MG63 (cell line): ENCODE data around the gene OBSCN. TPM values are rescaled to one million over a fixed set of nuclear protein-coding genes. Genes with fewer than 3 reads are reported as not detected.
A peak's percentile ranks its signal among the peaks of the same experiment; 100 is the strongest.

Experiments used
- DNase-seq: peaks from one replicate; pipeline ENCODE4 v3.0.0-alpha.2; 2020
- H3K27me3 ChIP-seq: fragments of 250-450 bp; sonication (Bioruptor Pico); 2 replicates; pipeline ENCODE4 v1.5.1; 2020; ENCODE audit warnings: mild to moderate bottlenecking, moderate library complexity
- H3K36me3 ChIP-seq: fragments of 250-450 bp; sonication (Bioruptor Pico); 2 replicates; pipeline ENCODE4 v1.5.1; 2020; ENCODE audit warnings: mild to moderate bottlenecking, moderate library complexity
- H3K4me3 ChIP-seq: fragments of 250-450 bp; sonication (Bioruptor Pico); 2 replicates; pipeline ENCODE4 v1.5.1; 2020; ENCODE audit warnings: mild to moderate bottlenecking, moderate library complexity
- H3K9me3 ChIP-seq: fragments of 250-450 bp; sonication (Bioruptor Pico); 2 replicates; pipeline ENCODE4 v1.5.1; 2020; ENCODE audit warnings: mild to moderate bottlenecking, moderate library complexity
- total RNA-seq: library from RNA; depleted of rRNA; stranded (reverse); fragments of >200 nt; shearing (Covaris generic); gene quantifications from 2 replicates; pipeline ENCODE4 v1.2.3, GENCODE V29; 2014; ENCODE audit warnings: low replicate concordance

Gene OBSCN
- total RNA-seq, 1 experiment from 2014 or later, result 2.8 TPM

DNA sequence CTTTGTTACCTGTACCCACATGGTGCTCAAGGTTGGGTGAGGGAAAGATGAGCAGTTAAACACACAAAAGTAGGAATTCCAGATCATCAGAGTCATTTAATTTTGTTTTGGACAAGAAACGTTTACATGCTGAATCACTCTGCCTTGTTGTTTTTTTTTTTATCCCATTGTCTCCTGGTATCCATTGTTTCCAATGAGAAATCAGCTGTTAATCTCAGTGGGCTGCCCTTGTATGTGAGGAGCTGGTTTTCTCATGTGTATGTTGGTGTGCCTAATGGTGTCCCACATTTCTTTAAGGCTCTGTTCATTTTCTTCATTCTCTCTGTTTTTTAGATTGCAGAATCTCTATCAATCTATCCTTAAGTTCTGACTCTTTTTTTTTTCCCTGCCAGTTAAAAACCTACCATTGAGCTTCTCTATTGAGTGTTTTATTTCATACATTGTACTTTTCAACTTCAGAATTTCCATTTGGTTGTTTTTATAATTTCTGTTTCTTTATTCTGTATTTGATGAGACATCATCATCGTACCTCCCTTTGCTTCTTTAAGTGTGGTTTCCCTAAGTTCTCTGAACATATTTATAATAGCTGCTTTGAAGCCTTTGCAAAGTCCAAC, 8.8 kb upstream of the OBSCN start:
- peaks cover 7% of the 10 kb centered on the region for H3K36me3 ChIP-seq
- H3K9me3 ChIP-seq, result peaks cover 28% of the 10 kb centered on the region
- no peak overlapping the region for H3K4me3 ChIP-seq
- H3K27me3 ChIP-seq, result no peaks in the 10 kb centered on the region
- no peak for DNase-seq

GRCh38 chr1:228204958-228205357, 2.9 kb upstream of the OBSCN start:
- DNase-seq, result no peak
- H3K9me3 ChIP-seq, result peaks cover 6% of the 10 kb centered on the region
- no peaks in the 10 kb centered on the region; the same call in 1 of the 2 replicates for H3K36me3 ChIP-seq
- H3K4me3 ChIP-seq, result no peak overlapping the region
- no peaks in the 10 kb centered on the region for H3K27me3 ChIP-seq

DNA sequence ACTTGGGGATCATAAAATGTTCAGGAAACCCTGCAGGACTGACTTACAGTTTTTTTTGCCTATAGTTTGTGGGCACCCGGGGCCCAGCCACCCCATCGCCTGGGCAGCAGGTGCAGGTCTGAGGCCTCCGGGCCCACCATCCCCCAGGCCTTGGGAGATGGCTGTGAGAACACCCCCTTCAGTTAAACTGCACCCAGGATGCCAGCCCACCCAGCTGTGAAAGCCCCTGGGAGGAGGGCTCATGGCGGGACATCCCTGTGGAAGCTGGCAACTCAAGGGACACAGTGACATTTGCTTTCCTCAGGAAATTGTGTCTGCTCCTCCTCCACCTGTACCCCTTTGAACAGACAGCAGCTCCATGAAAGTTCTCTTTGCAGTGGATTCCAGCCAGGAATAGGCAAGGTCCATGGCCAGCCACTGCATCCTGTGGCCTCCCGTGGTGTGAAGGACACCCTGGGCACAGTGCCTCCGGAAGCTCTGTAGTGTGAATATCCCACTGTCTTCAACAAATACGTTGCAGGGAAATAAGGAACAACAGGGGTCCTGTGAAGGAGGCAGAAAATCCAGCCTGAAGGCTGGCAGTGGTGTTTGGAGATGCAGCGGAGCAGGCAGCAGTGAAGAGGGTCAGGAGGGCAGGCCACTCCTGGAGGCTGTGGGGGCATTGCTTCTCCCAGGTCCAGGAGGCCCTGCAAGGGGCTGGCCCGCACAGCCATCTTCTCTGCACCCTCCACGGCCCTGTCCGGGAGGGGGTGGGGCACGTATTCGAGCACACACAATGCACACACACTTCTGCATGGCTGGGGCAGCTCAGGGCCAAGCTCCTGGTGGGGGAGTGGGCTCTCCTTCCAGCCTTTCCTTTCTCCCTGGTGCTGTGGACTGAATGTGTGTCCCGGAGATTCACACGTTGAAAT, 2.1 kb upstream of the OBSCN start:
- no peak for DNase-seq
- H3K36me3 ChIP-seq, result no peaks in the 10 kb centered on the region
- no peaks in the 10 kb centered on the region for H3K9me3 ChIP-seq

GRCh38 chr1:228206582-228207351, 1.1 kb upstream of the OBSCN start:
- no peaks in the 10 kb centered on the region for H3K27me3 ChIP-seq
- peak; percentile 68 for DNase-seq
- H3K4me3 ChIP-seq, result no peak overlapping the region
- no peaks in the 10 kb centered on the region for H3K9me3 ChIP-seq
- no peaks in the 10 kb centered on the region for H3K36me3 ChIP-seq

More for the DNA sequence above, 2.1 kb upstream of the OBSCN start:
- H3K4me3 ChIP-seq, result no peak overlapping the region
- H3K27me3 ChIP-seq, result no peaks in the 10 kb centered on the region

DNA sequence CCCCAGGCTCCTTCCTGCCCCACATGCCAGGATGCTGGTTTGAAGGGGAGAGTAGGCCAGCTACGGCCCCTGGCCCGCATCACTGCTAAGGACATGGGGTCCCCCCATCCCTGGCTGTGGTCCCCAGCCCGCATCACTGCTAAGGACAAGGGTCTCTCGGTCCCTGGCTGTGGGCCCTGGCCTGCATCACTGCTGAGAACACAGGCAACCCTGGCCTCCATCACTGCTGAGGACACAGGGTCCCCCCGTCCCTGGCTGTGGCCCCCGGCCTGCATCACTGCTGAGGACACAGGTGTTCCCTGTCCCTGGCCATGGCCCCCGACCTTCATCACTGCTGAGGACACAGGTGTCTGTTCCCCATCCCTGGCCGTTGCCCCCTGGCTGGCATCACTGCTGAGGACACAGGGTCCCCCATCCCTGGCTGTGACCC, 448 bp upstream of the OBSCN start:
- H3K36me3 ChIP-seq, result no peaks in the 10 kb centered on the region
- no peak for DNase-seq
- no peak overlapping the region for H3K4me3 ChIP-seq
- H3K9me3 ChIP-seq, result no peaks in the 10 kb centered on the region
- no peaks in the 10 kb centered on the region for H3K27me3 ChIP-seq

- H3K9me3 ChIP-seq, result no peaks in the 10 kb centered on the region
- H3K27me3 ChIP-seq, result no peaks in the 10 kb centered on the region
- H3K36me3 ChIP-seq, result no peaks in the 10 kb centered on the region
- H3K4me3 ChIP-seq, result no peak overlapping the region
- no peak for DNase-seq
Observed at GRCh38 chr1:228208831-228209551, 1.1 kb downstream of the OBSCN start.

DNA sequence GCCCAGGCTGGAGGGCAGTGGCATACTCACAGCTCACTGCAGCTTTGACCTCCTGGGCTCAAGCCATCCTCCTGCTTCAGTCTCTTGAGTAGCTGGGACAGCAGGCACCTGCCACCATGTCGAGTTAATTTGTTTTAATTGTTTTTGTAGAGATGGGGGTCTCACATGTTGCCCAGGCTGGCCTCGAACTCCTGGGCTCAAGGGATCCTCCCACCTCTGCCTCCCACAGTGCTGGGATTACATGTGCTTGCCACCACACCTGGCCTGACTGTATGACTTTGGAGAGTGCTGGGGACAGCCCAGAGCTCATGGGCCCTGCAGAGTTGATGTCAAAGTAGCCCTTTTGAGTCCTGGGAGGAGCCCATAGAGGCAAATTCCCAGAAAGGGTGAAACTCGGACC, 1.8 kb downstream of the OBSCN start:
- Histone ChIP-seq H3K27me3 (no peaks in the 10 kb centered on the region), H3K36me3 (no peaks in the 10 kb centered on the region), H3K4me3 (no peak overlapping the region), H3K9me3 (no peaks in the 10 kb centered on the region)
- DNase-seq, result no peak

DNA sequence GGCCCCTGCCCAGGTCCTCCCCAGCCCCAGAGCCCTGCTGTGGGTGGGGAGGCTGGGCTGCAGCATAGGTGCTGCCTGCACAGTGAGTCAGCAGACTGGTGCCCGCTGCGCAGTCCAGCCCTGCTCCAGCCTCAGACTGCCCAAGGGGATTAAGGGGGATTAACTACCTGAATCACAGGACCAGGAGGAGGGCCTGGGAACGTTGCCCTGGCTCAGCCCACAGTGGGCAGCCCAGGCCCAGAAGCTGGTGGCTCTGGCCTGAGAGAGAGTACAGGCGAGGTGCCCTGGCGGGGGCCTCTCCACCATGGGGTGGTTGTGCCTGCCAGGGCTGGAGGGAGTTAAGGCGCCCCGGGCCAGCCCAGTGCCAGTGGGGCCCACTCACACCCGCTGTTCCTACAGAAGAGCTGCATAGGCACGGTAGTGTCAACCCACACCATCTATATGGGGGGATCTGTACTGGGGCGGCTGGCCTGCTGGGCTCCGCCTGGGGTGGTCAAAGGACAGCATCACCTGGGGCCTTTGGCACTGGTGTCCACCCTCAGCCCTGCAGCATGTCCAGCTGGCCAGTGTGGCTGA, 2.3 kb downstream of the OBSCN start:
- no peaks in the 10 kb centered on the region for H3K36me3 ChIP-seq
- H3K9me3 ChIP-seq, result no peaks in the 10 kb centered on the region
- no peak overlapping the region for H3K4me3 ChIP-seq
- peak; percentile 97 for DNase-seq
- no peaks in the 10 kb centered on the region for H3K27me3 ChIP-seq

DNA sequence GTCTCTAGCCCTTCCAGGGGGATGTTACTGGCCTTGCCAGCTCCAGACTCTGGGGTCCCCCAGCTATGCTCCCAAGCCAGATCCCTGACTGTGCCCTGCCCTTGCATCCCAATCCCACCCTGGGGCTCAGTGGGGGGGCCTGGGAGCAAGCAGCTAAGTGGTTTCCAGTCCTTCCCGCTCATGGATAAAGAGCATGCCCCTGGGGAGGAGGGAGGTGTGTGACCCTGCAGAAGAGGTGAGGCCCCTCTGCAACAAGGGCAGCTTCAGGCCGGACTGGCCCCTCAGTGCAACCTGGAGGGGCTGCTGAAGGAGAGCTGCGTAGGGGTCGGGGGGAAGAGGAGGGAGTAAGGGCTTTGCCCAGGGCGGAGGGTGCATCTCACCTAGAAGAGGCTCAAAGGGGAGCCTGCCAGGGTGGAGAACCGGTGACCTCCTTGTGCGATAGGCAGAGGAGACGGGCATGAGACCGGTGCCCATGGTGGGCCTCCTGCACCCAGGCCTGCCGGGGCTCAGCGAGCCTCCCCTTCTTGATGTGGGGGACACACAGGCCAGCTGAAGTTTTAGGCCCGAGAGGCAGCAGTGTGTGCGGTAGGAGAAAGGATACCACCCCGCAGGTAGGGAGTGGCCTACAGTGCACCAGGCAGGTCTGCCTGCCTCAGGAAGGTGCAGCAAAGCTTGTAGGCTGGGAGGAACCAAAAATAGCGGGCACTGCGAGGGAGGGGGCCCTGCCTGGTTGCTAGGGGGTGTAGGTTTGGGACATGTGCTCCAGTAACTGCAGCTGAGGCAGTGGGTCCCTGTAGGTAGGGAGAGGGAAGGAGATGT, 3.1 kb downstream of the OBSCN start:
- no peak for DNase-seq

DNA sequence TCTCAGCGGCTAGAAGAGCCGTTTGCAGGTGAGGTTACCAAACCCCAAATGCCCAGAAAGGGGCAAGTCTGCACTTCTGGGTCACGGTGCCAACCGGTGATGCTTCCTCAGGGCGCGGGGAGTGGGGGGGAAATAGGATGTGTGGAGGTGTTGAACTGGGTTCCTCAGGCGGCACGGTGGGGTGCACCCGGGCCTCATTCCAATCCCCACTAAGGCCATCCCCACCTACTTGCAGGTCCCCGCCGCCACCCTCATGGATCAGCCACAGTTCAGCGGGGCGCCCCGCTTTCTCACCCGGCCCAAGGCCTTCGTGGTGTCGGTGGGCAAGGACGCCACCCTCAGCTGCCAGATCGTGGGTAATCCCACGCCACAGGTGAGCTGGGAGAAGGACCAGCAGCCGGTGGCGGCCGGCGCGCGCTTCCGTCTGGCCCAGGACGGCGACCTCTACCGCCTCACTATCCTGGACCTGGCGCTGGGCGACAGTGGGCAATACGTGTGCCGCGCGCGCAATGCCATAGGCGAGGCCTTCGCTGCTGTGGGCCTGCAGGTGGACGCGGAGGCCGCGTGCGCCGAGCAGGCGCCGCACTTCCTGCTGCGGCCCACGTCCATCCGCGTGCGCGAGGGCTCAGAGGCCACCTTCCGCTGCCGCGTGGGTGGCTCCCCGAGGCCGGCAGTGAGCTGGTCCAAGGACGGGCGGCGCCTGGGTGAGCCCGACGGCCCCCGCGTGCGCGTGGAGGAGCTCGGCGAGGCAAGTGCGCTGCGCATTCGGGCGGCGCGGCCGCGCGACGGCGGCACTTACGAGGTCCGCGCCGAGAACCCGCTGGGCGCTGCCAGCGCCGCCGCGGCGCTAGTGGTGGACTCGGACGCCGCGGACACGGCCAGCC, 3.9 kb downstream of the OBSCN start:
- Histone ChIP-seq H3K36me3 (no peaks in the 10 kb centered on the region), H3K9me3 (no peaks in the 10 kb centered on the region), H3K4me3 (no peak overlapping the region)

More for the DNA sequence above, 3.1 kb downstream of the OBSCN start:
- Histone ChIP-seq H3K4me3 (no peak overlapping the region), H3K36me3 (no peaks in the 10 kb centered on the region), H3K27me3 (no peaks in the 10 kb centered on the region), H3K9me3 (no peaks in the 10 kb centered on the region)

GRCh38 chr1:228212415-228212965, 4.6 kb downstream of the OBSCN start:
- H3K27me3 ChIP-seq, result no peaks in the 10 kb centered on the region
- no peak for DNase-seq
- no peaks in the 10 kb centered on the region for H3K9me3 ChIP-seq
- no peak overlapping the region for H3K4me3 ChIP-seq
- H3K36me3 ChIP-seq, result no peaks in the 10 kb centered on the region

More for the DNA sequence above, 3.9 kb downstream of the OBSCN start:
- no peak for DNase-seq
- H3K27me3 ChIP-seq, result no peaks in the 10 kb centered on the region

GRCh38 chr1:228212966-228213844, 5.4 kb downstream of the OBSCN start:
- no peaks in the 10 kb centered on the region for H3K36me3 ChIP-seq
- H3K9me3 ChIP-seq, result no peaks in the 10 kb centered on the region
- peak; percentile 91 for DNase-seq
- H3K27me3 ChIP-seq, result no peaks in the 10 kb centered on the region
- peak overlapping the region; percentile 53 for H3K4me3 ChIP-seq

DNA sequence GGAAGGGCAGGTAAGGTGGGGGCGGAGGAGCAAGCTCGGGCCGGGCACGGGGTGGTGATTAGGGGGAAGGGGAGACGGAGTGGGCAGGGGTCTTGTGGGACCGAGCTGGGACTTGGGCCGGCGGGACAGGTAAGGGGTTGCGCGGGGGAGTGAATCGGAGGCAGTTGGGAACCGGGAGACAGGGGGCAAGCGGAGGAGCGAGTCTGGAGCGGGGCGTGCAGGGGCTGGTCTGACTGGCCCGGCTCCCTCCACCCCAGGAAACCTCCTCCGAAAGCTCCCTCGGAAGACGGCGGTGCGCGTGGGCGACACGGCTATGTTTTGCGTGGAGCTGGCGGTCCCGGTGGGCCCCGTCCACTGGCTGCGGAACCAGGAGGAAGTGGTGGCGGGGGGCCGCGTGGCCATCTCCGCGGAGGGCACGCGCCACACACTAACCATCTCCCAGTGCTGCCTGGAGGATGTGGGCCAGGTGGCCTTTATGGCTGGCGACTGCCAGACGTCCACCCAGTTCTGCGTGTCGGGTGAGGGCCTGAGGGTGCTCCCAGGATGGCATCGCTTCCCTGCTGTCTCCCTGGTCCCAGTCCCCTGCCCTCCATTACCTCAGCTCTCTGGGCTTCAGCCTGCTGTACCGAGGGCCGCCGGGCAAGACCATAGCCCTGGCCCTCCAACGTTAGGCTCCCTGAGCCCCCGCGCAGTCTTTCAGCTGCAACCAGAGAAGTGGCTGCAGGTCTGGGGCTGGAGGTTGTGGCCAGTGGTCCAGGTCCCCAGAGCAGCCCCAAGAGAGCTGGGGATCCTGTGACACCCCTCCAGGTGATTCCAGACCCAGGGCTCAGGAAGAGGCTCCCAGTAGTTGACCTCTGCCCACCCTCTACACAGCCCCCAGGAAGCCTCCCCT, 6.3 kb downstream of the OBSCN start:
- H3K4me3 ChIP-seq, result no peak overlapping the region
- H3K9me3 ChIP-seq, result no peaks in the 10 kb centered on the region
- no peaks in the 10 kb centered on the region for H3K27me3 ChIP-seq
- no peak for DNase-seq
- no peaks in the 10 kb centered on the region for H3K36me3 ChIP-seq
